Measurements from ENCODE around the gene GREB1.

The GREB1 gene

GRCh38 chr2:11512431-11512830 lies 21.4 kb upstream of the GREB1 start (continued):
- TF ChIP-seq PRDM6 (tag by site-specific recombination; IDR thresholded peaks at IDR 0.05): no peak
- TF ChIP-seq SALL2 (tag by site-specific recombination; IDR thresholded peaks at IDR 0.05; ENCODE audit: borderline replicate concordance): no peak

- TF ChIP-seq ZNF146 (tag by site-specific recombination; IDR thresholded peaks at IDR 0.05): no peak
- TF ChIP-seq RBAK (tag by site-specific recombination; IDR thresholded peaks at IDR 0.05): no peak
- TF ChIP-seq ZNF626 (tag by site-specific recombination; IDR thresholded peaks at IDR 0.05): no peak
- no peak for TF ChIP-seq ZNF121 (tag by site-specific recombination; IDR thresholded peaks at IDR 0.05)
- TF ChIP-seq ZEB2 (tag by site-specific recombination; IDR thresholded peaks at IDR 0.05): no peak
- no peak for TF ChIP-seq GFI1B (tag by site-specific recombination; IDR thresholded peaks at IDR 0.05)
- no peak for TF ChIP-seq ZNF521 (tag by site-specific recombination; IDR thresholded peaks at IDR 0.05)
- TF ChIP-seq ZNF366 (tag by site-specific recombination; conservative IDR thresholded peaks at IDR 0.05): no peak
- TF ChIP-seq ZNF148 (tag by site-specific recombination; IDR thresholded peaks at IDR 0.05; ENCODE audit: borderline replicate concordance): no peak
- TF ChIP-seq ZNF629 (tag by site-specific recombination; IDR thresholded peaks at IDR 0.05): no peak
- no peak for TF ChIP-seq ZNF768 (tag by site-specific recombination; IDR thresholded peaks at IDR 0.05)
- TF ChIP-seq ZNF501 (tag by site-specific recombination; IDR thresholded peaks at IDR 0.05): no peak
- no peak for TF ChIP-seq ZNF416 (tag by site-specific recombination; IDR thresholded peaks at IDR 0.05)
- TF ChIP-seq ZSCAN16 (tag by site-specific recombination; IDR thresholded peaks at IDR 0.05): no peak
- no peak for TF ChIP-seq ZNF26 (tag by site-specific recombination; IDR thresholded peaks at IDR 0.05)
- TF ChIP-seq OSR2 (tag by site-specific recombination; IDR thresholded peaks at IDR 0.05): no peak
- no peak for TF ChIP-seq HIC1 (tag by site-specific recombination; IDR thresholded peaks at IDR 0.05)
- Histone ChIP-seq H3K36me3 (ENCODE audit: control insufficient read depth in 2 of 2, insufficient read depth in 1 of 2, low read length in 2 of 2) (no peaks in the 10 kb centered on the region), H3K4me1 (ENCODE audit: control insufficient read depth, insufficient read depth, low read length) (no peaks in the 10 kb centered on the region), H3K9me3 (ENCODE audit: control insufficient read depth, insufficient read depth, low read depth, low read length) (no peaks in the 10 kb centered on the region), H3K27ac (ENCODE audit: extremely low read depth, low read depth, low read length) (no peak overlapping the region), H3K4me3 (ENCODE audit: low read depth, low read length) (no peak overlapping the region)
- POLR2A ChIA-PET: no interaction called here
- CTCF ChIA-PET: interaction anchor here (1.0 to 2.4 kb wide), 2 partner anchors 21 to 70 kb away, joined by 3 to 14 read pairs; no protein-coding TSS in a partner anchor
Observed at GRCh38 chr2:11513319-11513718, 20.5 kb upstream of the GREB1 start.
